Loucy (cell line): ENCODE data around the gene MICAL3.

Experiments used
- CTCF ChIP-seq: fragments of 200-600 bp; sonication (generic); conservative IDR thresholded peaks from 2 replicates; pipeline ENCODE4 v1.5.1; 2014; ENCODE audit warnings: mild to moderate bottlenecking, antibody characterized with exemption, low read length
- EZH2phosphoT487 ChIP-seq: fragments of 200-600 bp; IDR thresholded peaks from 2 replicates; pipeline ENCODE4 v1.6.1; 2018; ENCODE audit warnings: antibody characterized with exemption, mild to moderate bottlenecking, moderate library complexity, borderline replicate concordance

GRCh38 chr22:18058371-18059093 lies 34.2 kb upstream of the MICAL3 start:
- TF ChIP-seq EZH2phosphoT487 (no peak), CTCF (no peak)
